ENCODE results near the gene SLC35A2. TPM values are rescaled to one million over a fixed set of nuclear protein-coding genes. Genes with fewer than 3 reads are reported as not detected.

SLC35A2 gene
- total RNA-seq, 2 donors from 2014 or later, result 12.8 to 30.7 TPM

DNA sequence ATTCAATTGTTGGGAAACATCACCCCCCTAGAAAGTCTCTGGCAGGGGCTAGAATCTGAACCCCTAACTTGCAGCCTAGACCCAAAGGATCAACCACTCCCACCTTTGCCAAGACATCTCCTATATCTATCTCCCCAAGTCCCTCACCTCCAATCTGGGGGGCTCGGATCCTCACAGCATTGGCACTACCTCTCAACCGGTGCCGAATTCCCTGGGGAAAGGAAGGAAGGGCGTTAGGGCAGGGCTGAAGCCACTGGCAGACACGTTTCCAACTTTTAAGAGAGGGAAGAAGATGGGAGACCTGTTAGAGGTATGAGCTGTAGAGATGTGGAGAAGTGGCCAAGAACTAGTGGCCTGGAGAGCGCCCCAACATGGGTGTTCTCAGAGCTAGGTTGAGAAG, 16.6 kb downstream of the SLC35A2 start:
- ATAC-seq (ENCODE audit: insufficient number of reproducible peaks, low FRiP score, low read depth), result no peak
- TF ChIP-seq, protein P1, sequence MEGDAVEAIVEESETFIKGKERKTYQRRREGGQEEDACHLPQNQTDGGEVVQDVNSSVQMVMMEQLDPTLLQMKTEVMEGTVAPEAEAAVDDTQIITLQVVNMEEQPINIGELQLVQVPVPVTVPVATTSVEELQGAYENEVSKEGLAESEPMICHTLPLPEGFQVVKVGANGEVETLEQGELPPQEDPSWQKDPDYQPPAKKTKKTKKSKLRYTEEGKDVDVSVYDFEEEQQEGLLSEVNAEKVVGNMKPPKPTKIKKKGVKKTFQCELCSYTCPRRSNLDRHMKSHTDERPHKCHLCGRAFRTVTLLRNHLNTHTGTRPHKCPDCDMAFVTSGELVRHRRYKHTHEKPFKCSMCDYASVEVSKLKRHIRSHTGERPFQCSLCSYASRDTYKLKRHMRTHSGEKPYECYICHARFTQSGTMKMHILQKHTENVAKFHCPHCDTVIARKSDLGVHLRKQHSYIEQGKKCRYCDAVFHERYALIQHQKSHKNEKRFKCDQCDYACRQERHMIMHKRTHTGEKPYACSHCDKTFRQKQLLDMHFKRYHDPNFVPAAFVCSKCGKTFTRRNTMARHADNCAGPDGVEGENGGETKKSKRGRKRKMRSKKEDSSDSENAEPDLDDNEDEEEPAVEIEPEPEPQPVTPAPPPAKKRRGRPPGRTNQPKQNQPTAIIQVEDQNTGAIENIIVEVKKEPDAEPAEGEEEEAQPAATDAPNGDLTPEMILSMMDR (IDR thresholded peaks at IDR 0.05), result no peak

DNA sequence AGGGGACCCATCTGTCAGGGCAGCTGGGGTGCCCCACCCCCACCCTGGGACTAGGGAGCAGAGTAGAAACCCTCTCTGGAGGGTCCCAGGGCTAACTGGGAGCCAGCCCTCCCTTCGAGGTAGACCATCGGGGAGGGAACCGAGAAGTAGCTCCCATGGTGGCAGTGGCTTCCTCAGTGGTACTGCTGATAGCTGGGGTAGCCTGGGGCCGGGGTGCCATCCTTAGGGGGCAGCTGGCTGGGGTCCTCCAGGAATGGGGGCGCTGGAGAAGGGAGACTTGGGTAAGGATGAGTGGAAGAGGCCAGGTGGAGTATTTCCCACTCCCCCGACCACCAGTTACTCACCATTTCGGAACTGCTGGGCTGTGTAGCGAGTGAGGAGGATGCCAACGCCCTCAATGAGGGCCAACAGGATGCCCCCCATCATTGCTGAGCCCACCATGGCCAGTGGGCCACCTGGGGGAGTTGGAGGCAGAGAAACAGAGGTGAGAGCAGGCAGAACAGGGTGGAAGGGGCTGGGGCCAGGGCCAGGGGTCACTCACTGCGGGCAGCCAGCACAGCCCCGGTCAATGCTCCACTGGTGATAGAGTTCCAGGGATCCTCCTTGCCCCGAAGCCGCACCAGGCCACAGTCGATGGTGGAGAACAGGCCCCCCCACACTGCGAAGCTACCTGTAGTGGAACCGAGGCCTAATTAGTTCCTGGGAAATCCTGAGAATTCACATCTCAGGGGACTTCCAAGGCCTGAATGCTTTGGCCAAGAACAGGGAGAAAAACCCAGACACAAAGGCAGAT, 17.7 kb downstream of the SLC35A2 start:
- DNase-seq (ENCODE audit: low spot score) (no peak), ATAC-seq (ENCODE audit: insufficient number of reproducible peaks, low FRiP score, low read depth) (no peak)
- H3K4me3 ChIP-seq, result no peak overlapping the region

More for the DNA sequence above, 16.6 kb downstream of the SLC35A2 start:
- Histone ChIP-seq H3K4me3 (no peak overlapping the region), H3K36me3 (no peaks in the 10 kb centered on the region), H3K4me1 (ENCODE audit: control insufficient read depth in 1 of 2, low read depth in 2 of 2) (peaks cover 0 to 10% of the 10 kb centered on the region in 2 donors), H3K9me3 (no peaks in the 10 kb centered on the region), H3K27ac (no peak overlapping the region), H3K27me3 (replicated peaks; ENCODE audit: insufficient read depth) (no peaks in the 10 kb centered on the region)
- DNase-seq (ENCODE audit: low spot score), result no peak

DNA sequence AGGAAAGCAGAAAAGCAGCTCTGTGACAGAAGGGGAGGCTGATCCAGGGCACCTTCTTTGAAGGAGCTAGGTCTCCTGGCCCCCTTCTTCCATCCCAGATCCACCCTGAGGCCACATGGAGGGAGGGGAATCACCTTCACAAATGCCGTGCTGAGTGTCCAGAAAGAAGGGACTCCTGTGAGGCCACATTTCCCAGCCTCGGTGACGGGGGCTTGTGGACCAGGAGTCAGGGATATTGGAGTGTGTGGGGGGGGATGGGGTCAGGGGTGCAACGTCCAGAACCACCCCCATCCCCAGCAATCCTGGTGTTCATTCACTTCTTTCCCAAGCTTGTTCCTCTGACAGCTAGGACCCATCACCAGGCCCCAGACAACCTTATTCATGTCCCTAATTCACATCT, 18.6 kb downstream of the SLC35A2 start:
- no peaks in the 10 kb centered on the region for H3K36me3 ChIP-seq
- no peak overlapping the region for H3K27ac ChIP-seq
- DNase-seq (ENCODE audit: low spot score) (no peak), ATAC-seq (ENCODE audit: insufficient number of reproducible peaks, low FRiP score, low read depth) (no peak)
- no peaks in the 10 kb centered on the region for H3K27me3 ChIP-seq (replicated peaks; ENCODE audit: insufficient read depth)
- no peak overlapping the region for H3K4me3 ChIP-seq
- TF ChIP-seq, protein P1 (IDR thresholded peaks at IDR 0.05), result no peak
- H3K9me3 ChIP-seq, result no peaks in the 10 kb centered on the region
- H3K4me1 ChIP-seq (ENCODE audit: control insufficient read depth in 1 of 2, low read depth in 2 of 2), result peaks cover 0 to 10% of the 10 kb centered on the region in 2 donors

More for the DNA sequence above, 17.7 kb downstream of the SLC35A2 start:
- Histone ChIP-seq H3K27me3 (replicated peaks; ENCODE audit: insufficient read depth) (no peaks in the 10 kb centered on the region), H3K9me3 (no peaks in the 10 kb centered on the region), H3K27ac (no peak overlapping the region), H3K4me1 (ENCODE audit: control insufficient read depth in 1 of 2, low read depth in 2 of 2) (peaks cover 0 to 10% of the 10 kb centered on the region in 2 donors), H3K36me3 (no peaks in the 10 kb centered on the region)
- TF ChIP-seq, protein P1 (IDR thresholded peaks at IDR 0.05), result no peak

DNA sequence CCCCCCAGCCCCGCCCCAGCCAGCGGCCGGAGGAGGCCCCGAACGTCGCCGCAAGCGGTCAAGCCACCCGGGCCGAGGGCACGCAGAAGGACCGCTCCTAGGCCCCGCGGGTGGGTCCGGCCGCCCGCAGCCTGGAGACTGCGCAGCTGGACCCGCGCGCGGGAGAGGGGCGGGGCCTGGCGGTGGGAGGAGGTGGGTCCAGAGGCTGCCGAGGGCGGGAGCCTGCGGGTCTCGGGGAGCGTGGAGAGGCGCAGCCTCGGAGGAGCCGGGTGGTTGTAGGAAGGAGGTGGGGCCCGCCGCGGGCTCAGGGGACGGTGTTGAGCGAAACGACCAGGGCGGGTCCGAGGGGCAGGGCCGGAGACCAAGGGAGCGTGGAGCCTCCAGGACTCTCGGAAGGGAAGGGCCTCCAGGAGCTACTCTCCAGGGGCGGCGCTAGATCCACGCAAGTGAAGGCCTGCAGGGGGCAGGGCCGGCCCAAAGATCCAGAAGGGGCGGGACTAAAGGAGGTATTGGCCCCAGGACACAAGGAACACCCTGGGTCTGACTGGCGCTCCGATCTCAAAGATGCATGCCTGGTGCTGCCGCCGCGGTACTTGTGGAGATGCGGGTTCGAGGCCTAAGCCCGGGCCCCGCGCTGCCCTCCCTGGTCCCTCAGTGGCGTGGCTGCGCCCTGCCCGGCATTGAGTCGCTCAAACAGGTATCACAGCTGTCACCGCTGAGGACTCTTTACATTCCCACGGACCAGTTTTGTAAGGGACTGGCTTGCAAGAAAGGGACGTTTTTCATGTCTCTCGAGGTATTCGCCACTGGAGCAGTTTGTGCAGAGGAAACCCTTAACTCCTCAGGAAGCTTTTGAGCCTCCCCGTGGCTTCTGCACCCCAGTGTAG, 19.8 kb downstream of the SLC35A2 start:
- ATAC-seq (ENCODE audit: insufficient number of reproducible peaks, low FRiP score, low read depth) (peak; percentile 92), DNase-seq (ENCODE audit: low spot score) (peak; percentile 40)
- Histone ChIP-seq H3K27ac (peak overlapping the region; percentile 56 to 73), H3K4me3 (peak overlapping the region; percentile 85), H3K9me3 (no peaks in the 10 kb centered on the region), H3K36me3 (no peaks in the 10 kb centered on the region), H3K4me1 (ENCODE audit: control insufficient read depth in 1 of 2, low read depth in 2 of 2) (peaks cover 0 to 10% of the 10 kb centered on the region in 2 donors), H3K27me3 (replicated peaks; ENCODE audit: insufficient read depth) (no peaks in the 10 kb centered on the region)
- TF ChIP-seq, protein P1 (IDR thresholded peaks at IDR 0.05), result peak; percentile 28

DNA sequence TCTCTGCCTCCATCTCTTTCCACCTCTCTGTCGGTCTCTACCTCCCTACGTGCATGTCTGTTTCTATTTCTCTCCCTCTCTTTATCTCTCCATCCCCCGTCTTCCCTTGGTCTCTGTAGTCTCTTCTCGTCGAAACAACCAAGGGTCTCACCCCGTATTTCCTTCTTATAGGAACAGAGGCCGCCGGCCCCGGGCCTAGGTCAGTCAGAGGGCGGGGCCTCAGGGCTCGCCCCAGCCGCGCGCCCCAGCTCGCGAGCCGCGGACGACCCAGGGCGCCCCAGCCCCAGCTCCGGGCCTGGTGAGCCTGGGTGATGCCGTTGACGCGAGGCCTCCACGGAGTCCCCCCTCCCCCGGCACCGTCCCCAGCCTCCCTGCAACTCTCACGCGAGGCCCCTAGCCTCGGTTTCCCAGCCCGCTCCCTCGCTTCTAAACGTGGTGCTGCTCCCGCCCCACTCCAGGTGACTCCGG, 20.5 kb downstream of the SLC35A2 start:
- Histone ChIP-seq H3K4me3 (peak overlapping the region; percentile 85), H3K4me1 (ENCODE audit: control insufficient read depth in 1 of 2, low read depth in 2 of 2) (peaks cover 0 to 10% of the 10 kb centered on the region in 2 donors), H3K27ac (peak overlapping the region; percentile 56 to 73), H3K9me3 (no peaks in the 10 kb centered on the region), H3K36me3 (no peaks in the 10 kb centered on the region), H3K27me3 (replicated peaks; ENCODE audit: insufficient read depth) (no peaks in the 10 kb centered on the region)
- DNase-seq (ENCODE audit: low spot score) (no peak), ATAC-seq (ENCODE audit: insufficient number of reproducible peaks, low FRiP score, low read depth) (no peak)
- TF ChIP-seq, protein P1 (IDR thresholded peaks at IDR 0.05), result no peak
